CD14-positive monocyte (primary cell): ENCODE measurements around the gene FAM229B. TPM values are rescaled to one million over a fixed set of nuclear protein-coding genes. Genes with fewer than 3 reads are reported as not detected.
"Not testable (repeated sequence)": the region's sequence is repeated elsewhere in the genome, so short reads cannot be mapped to it uniquely, and the experiment has no call there.

ENCODE experiments used
- DNase-seq, 3 donors: peaks; one replicate each; pipeline ENCODE4 v3.0.0-alpha.2; 2011 to 2022
- H2AFZ ChIP-seq: 2 replicates; pipeline ENCODE4 v1.6.0; 2012; ENCODE audit warnings: mild to moderate bottlenecking, low read depth, low read length, inconsistent platforms; ENCODE audit not compliant: insufficient read depth, poor library complexity, severe bottlenecking
- H3K27ac ChIP-seq, 2 donors: 1 replicate in 1 of 2; 2 replicates in 1 of 2; pipeline ENCODE4 v1.5.1; 2012 to 2013; ENCODE audit warnings: low read length in 2 of 2, control low read depth in 1 of 2, inconsistent platforms in 1 of 2, low read depth in 1 of 2, mild to moderate bottlenecking in 1 of 2
- H3K27me3 ChIP-seq, 2 donors: one replicate each; pipeline versions ENCODE4 v1.6.0 to v1.6.1; 2011 to 2013; ENCODE audit warnings: low read length in 2 of 2; ENCODE audit not compliant: control insufficient read depth in 2 of 2, insufficient read depth in 2 of 2
- H3K36me3 ChIP-seq, 2 donors: replicated peaks in 1 of 2; 1 replicate in 1 of 2; 2 replicates in 1 of 2; pipeline versions ENCODE4 v1.5.1 to v1.6.1; 2012 to 2013; ENCODE audit warnings: low read length in 2 of 2, control low read depth in 1 of 2, inconsistent platforms in 1 of 2, mild to moderate bottlenecking in 1 of 2; ENCODE audit not compliant: insufficient read depth in 2 of 2, control insufficient read depth in 1 of 2
- H3K4me1 ChIP-seq, 2 donors: 1 replicate in 1 of 2; 2 replicates in 1 of 2; pipeline versions ENCODE4 v1.5.1 to v1.6.1; 2012 to 2013; ENCODE audit warnings: low read length in 2 of 2, control low read depth in 1 of 2, inconsistent platforms in 1 of 2, mild to moderate bottlenecking in 1 of 2, moderate library complexity in 1 of 2; ENCODE audit not compliant: insufficient read depth in 2 of 2, control insufficient read depth in 1 of 2
- H3K4me2 ChIP-seq: replicated peaks from 2 replicates; pipeline ENCODE3; 2012; ENCODE audit warnings: low read length, moderate library complexity, mild to moderate bottlenecking; ENCODE audit not compliant: poor library complexity, severe bottlenecking; ENCODE audit errors: extremely low read depth
- H3K4me3 ChIP-seq, 3 experiments: fragments of 200-600 bp in 1 of 3; sonication (generic) in 1 of 3; replicated peaks in 1 of 3; 1 replicate in 2 of 3; 2 replicates in 1 of 3; pipeline ENCODE4 v1.5.1; 2011 to 2013; ENCODE audit warnings: low read length in 3 of 3, mild to moderate bottlenecking in 3 of 3, control low read depth in 2 of 3, low read depth in 2 of 3, inconsistent platforms in 1 of 3, moderate library complexity in 1 of 3
- H3K79me2 ChIP-seq: 2 replicates; pipeline ENCODE4 v1.6.0; 2012; ENCODE audit warnings: mild to moderate bottlenecking, control low read depth, inconsistent platforms, low read length, moderate library complexity; ENCODE audit not compliant: insufficient read depth
- H3K9ac ChIP-seq: 2 replicates; pipeline ENCODE4 v1.6.0; 2017; ENCODE audit warnings: low read length, mild to moderate bottlenecking; ENCODE audit not compliant: insufficient read depth, poor library complexity, severe bottlenecking
- H3K9me3 ChIP-seq, 2 donors: replicated peaks in 1 of 2; 1 replicate in 1 of 2; 2 replicates in 1 of 2; pipeline versions ENCODE4 v1.5.1 to v1.6.1; 2012 to 2013; ENCODE audit warnings: low read length in 2 of 2, control low read depth in 1 of 2; ENCODE audit not compliant: control insufficient read depth in 1 of 2, insufficient read depth in 1 of 2
- H4K20me1 ChIP-seq: 2 replicates; pipeline ENCODE4 v1.6.0; 2012; ENCODE audit warnings: mild to moderate bottlenecking, low read length, control low read depth, moderate library complexity; ENCODE audit not compliant: insufficient read depth
- H3K27ac Mint-ChIP-seq, 7 donors: one replicate each; pipeline ENCODE4 v1.8.0; 2020; ENCODE audit warnings: mild to moderate bottlenecking in 7 of 7, mixed read lengths in 7 of 7, moderate library complexity in 6 of 7, inconsistent platforms in 2 of 7
- H3K27me3 Mint-ChIP-seq, 3 donors: one replicate each; pipeline ENCODE4 v1.8.0; 2021 to 2022; ENCODE audit warnings: low read depth in 3 of 3, mild to moderate bottlenecking in 3 of 3, mixed read lengths in 3 of 3, moderate library complexity in 3 of 3, inconsistent platforms in 1 of 3
- H3K36me3 Mint-ChIP-seq, 2 donors: one replicate each; pipeline ENCODE4 v1.8.0; 2020; ENCODE audit warnings: mixed read lengths in 2 of 2, inconsistent platforms in 1 of 2, mild to moderate bottlenecking in 1 of 2
- H3K4me1 Mint-ChIP-seq: one replicate; pipeline ENCODE4 v1.8.0; 2020; ENCODE audit warnings: mild to moderate bottlenecking, mixed read lengths
- H3K4me3 Mint-ChIP-seq, 2 donors: one replicate each; pipeline ENCODE4 v1.8.0; 2020; ENCODE audit warnings: mild to moderate bottlenecking in 2 of 2, mixed read lengths in 2 of 2, moderate library complexity in 1 of 2
- H3K9me3 Mint-ChIP-seq, 7 donors: one replicate each; pipeline ENCODE4 v1.8.0; 2020 to 2022; ENCODE audit warnings: mixed read lengths in 7 of 7, mild to moderate bottlenecking in 6 of 7, moderate library complexity in 6 of 7, inconsistent platforms in 2 of 7
- CTCF ChIP-seq: fragments of 200-600 bp; IDR thresholded peaks from one replicate; pipeline ENCODE4 v1.8.0; 2022; ENCODE audit warnings: antibody characterized with exemption, mild to moderate bottlenecking
- WGBS: methylation state at CpG from one replicate; pipeline ENCODE4 v1.1.5; 2013; ENCODE audit warnings: missing lambda C conversion rate; ENCODE audit not compliant: insufficient coverage; 5-methylcytosine and 5-hydroxymethylcytosine counted together
- intact Hi-C, 2 donors: fragments of 100-400 bp; cut with micrococcal nuclease; formaldehyde crosslinking; loops; one replicate each; pipeline versions ENCODE4 v1.15.0 to v1.15.1; 2023
- polyA plus RNA-seq, 3 donors: library from polyadenylated mRNA; depleted of rRNA in 1 of 3; unstranded in 2 of 3; stranded (reverse) in 1 of 3; fragments of 300-500 nt in 2 of 3; fragments of >200 nt in 1 of 3; fragmentation: Illumina TruSeq in 2 of 3; gene quantifications; 1 replicate in 2 of 3; 2 replicates in 1 of 3; pipeline ENCODE4 v1.2.3, GENCODE V29; 2012 to 2021

The FAM229B gene
- polyA plus RNA-seq, 3 donors: 0.03 to 0.64 TPM; not detected in 1

- Histone ChIP-seq H3K9me3 (no peaks in the 10 kb centered on the region), H3K4me2 (no peak overlapping the region), H3K79me2 (no peaks in the 10 kb centered on the region), H3K27me3 (no peaks in the 10 kb centered on the region), H3K9ac (no peak overlapping the region), H2AFZ (no peak overlapping the region), H4K20me1 (no peaks in the 10 kb centered on the region), H3K4me3 (no peak overlapping the region), H3K4me1 (no peaks in the 10 kb centered on the region), H3K36me3 (no peaks in the 10 kb centered on the region), H3K27ac (no peak overlapping the region)
- no peak overlapping the region for H3K27ac Mint-ChIP-seq
- no peak for TF ChIP-seq CTCF
- no peak overlapping the region for H3K4me3 Mint-ChIP-seq
- intact Hi-C loops: no loop called here
- H3K4me1 Mint-ChIP-seq: no peaks in the 10 kb centered on the region
- H3K36me3 Mint-ChIP-seq: no peaks in the 10 kb centered on the region
- peaks cover 0 to 3% (median 0%) of the 10 kb centered on the region in 7 donors for H3K9me3 Mint-ChIP-seq
- WGBS: no CpG with 5 or more reads among the region's 5 CpGs
- H3K27me3 Mint-ChIP-seq: peaks cover 0 to 3% (median 0%) of the 10 kb centered on the region in 3 donors
- no peak for DNase-seq
These were observed 37.0 kb upstream of the FAM229B start for GRCh38 chr6:112050429-112050828.

- H3K4me3 Mint-ChIP-seq, H2AFZ ChIP-seq, H3K4me2 ChIP-seq, H3K36me3 ChIP-seq, H3K9me3 ChIP-seq, H3K4me3 ChIP-seq, H3K4me1 ChIP-seq, H3K9me3 Mint-ChIP-seq, H3K27ac ChIP-seq, H3K36me3 Mint-ChIP-seq, H4K20me1 ChIP-seq, H3K27me3 ChIP-seq, intact Hi-C loops, H3K79me2 ChIP-seq, DNase-seq, H3K4me1 Mint-ChIP-seq, H3K27me3 Mint-ChIP-seq, H3K27ac Mint-ChIP-seq, H3K9ac ChIP-seq: not testable (repeated sequence)
- no CpG with 5 or more reads among the region's 4 CpGs for WGBS
These were observed 36.1 kb upstream of the FAM229B start for GRCh38 chr6:112051251-112051740.
